NCI-H1092 (cell line): ENCODE measurements around the gene RASAL2.
"Not testable (repeated sequence)": the region's sequence is repeated elsewhere in the genome, so short reads cannot be mapped to it uniquely, and the experiment has no call there.

Source experiments
- DNase-seq: peaks from one replicate; lab custom pipeline; 2025; lab: John Stamatoyannopoulos, UW

Gene RASAL2

DNA sequence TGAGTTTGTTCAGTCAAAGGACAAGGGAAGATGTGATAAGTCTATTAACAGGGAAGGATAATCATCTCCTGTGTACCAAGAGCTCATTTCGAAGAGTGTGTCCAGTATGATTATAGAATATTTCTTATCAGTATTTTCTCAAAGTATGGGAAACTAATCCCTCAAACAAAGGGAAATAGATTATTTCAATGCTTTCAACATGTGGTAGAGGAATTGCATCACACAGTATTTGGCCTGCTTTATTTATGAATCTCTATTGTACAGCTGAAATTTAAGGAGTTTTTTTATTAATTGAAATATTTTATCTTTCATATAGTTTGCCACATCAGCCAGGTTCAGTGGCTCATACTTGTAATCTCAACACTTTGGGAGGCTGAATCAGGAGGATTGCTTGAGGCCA is 251.9 kb downstream of the RASAL2 start:
- DNase-seq = no peak

DNA sequence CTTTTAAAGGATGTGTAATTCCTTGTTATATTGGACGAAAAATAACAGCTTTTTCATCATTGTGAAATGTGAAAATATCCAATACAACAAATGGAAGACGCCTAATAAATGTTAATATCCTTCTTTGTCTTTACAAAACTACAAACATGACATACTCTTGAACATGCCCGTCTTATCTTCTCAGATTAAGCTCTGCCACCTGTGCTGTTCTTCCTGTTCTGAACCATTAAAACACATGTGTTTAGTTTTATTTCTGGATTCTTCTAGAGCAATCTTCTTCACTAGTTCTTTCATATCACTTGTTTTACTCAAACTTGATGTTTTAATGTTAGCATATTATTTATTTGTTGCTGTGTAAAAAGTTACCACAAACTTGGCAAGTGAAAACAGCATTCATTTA is 255.9 kb downstream of the RASAL2 start:
- DNase-seq = no peak

DNA sequence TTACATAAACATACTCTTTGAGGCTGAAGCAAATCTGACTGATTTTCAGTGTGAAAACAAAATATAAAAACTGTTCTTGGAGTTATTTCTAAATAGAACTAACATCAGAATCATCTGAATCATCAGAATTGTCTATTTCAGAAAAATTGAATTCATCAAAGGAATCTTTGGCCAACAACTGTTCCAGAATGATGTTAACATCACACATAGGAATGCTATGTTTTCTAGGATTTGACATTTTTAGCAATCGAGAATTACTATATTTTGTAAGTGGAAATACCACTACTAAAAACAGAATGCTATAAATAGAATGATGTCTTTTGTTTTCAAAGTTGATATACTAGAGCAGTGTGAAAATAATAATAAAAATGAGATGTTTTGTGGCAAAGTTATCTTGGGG is 258.0 kb downstream of the RASAL2 start:
- DNase-seq = not testable (repeated sequence)

DNA sequence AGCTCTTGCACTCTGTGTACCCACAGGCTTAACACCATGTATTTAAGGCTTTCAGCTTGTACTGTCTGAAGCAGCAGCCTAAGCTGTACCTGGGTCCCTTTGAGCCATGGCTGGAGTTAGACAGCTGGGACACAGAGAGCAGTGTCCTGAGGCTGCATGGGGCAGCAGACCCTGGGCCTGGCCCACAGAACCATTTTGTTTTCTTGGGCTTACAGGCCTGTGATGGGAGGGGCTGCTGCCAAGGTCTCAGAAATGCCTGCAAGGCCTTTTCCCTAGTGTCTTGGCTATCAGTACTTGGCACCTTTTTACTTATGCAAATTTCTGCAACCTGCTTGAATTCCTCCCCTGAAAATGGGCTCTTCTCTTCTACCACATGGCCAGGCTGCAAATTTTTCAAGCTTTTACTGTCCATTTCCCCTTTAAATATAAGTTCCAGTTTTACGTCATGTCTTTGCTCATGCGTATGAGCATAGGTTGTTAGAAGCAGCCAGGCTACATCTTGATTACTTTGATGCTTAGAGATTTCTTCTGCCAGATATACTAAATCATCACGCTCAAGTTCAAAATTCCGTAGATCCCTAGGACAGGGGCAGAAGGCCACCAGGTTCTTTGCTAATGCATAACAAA is 259.0 kb downstream of the RASAL2 start:
- no peak for DNase-seq

DNA sequence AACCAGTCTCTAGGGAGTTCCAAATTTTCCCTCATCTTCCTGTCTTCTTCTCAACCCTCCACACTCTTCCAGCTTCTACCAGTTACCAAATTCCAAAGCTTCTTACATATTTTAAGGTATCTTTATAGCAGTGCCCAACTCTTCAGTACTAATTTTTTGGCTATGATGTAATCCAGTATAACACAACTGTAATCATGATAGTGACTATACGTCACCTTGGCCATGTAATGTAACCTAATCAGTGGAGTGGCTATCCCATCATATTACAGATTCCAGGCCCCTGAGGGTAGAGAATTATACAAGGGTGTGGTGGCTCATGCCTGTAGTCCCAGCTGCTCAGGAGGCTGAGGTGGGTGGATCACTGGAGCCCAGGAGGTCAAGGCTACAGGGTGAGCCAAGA is 259.6 kb downstream of the RASAL2 start:
- no peak for DNase-seq

DNA sequence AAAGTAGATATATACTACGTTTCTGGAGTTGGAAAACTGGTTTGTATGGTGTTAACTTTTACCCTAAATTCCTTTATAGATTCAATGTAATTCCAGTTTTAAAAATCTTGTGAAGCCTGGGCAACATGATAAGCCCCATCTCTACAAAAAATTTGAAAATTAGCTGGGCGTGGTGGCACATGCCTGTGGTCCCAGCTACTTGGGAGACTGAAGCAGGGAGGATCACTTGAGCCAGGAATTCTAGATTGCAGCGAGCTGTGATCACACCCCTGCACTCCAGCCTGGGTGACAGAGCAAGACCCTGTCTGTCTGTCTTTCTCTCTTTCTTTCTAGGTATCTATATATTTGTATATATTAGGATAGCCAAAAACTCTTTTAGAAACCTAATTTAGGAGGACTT is 260.9 kb downstream of the RASAL2 start:
- DNase-seq = no peak

DNA sequence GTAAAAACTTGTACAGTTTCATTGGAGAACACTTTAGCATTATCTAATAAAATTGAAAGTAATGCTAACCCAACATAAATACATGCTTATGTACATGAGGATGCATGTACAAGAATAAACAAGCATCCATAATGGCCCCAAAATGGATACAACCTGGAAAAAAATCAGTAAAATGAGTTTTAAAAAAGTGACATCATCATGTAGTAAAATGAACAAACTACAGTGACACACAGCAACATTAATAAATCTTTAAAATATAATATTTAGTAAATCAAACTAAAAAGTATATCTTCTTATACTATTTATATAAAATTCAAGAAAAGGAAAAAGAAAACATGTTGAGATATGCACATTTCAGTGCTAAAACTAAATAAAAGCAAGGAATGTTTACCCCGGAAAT is 262.4 kb downstream of the RASAL2 start:
- DNase-seq = no peak

DNA sequence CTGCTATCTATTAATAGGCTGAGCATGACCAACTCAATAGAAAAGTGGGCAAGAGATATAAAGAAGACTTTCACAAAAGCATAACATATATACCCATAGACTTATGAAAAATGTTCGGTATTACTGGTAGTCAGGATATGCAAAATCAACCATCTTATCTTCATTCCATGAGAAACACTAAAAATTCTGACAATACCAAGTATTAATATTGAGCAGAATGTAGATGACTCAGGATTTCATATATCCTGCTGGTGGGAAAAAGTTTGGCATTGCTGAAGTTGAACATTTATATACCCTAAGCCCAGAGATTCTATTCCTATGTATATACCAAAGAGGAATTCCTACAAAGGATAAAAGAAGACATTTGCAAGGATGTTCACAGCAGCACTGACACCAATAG is 264.6 kb downstream of the RASAL2 start:
- no peak for DNase-seq

DNA sequence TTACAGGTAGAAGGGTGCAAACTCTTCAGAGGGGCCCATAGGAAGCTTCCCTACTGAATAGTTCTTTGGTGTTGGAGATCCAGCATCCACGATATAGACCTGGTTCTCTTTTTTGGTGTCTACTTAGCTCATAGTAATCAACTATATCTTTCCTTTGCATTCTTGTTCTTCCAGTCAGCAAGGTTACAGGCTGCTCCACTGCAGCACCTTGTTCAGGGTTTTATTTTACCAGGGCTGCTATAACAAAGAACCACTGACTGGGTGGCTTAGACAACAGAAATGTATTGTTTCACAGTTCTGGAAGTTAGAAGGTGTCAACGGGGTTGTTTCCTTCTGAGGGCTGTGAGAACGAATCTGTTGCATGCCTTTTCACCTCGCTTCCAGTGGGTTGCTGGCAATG is 266.5 kb downstream of the RASAL2 start:
- no peak for DNase-seq

DNA sequence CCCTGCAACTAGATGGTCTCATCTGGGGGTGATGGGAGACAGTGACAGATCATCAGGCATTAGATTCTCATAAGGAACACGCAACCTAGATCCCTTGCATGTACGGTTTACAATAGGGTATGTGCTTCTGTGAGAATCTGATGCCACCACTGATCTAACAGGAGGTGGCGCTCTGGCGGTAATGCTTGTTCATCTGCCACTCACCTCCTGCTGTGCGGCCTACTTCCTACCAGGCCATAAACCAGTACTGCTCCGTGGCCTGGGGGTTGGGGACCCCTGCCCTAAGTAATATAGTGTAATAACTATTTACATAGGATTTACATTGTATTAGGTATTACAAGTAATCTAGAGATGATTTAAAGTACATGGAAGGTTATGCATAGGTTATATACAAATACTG is 267.9 kb downstream of the RASAL2 start:
- no peak for DNase-seq

DNA sequence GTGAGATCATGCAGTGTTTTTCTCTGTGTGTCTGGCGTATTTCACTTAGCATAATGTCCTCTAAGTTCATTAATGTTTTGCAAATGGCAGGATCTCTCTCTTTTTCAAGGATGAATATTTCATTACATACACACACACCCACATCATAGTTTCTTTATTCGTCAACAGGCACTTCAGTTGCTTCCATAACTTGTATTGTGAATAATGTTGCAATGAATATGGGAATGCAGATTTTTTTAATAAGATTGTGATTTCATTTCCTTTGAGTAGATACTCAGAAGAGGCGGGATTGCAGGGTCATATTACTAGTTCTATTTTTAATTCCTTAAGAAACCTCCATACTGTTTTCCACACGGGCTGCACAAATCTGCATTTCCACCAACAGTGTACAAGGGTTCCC is 268.8 kb downstream of the RASAL2 start:
- DNase-seq = no peak

DNA sequence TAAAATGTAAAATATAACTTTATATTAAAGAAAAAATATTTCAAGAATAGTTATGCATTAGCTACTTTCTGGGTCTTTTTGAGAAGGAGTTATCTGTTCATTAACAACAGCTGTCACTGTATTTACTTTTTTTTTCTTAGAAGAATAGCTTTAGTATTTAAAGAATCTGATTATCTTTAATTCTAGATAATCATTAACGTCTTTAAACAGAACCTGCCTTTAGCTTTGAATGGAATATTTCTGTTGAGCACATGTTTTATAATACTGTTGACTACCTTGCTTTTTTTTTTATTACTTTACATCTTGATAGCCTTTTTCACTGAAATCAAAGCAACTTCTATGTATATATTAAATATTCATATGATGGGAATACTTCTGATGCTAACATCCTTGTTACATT is 270.9 kb downstream of the RASAL2 start:
- no peak for DNase-seq

DNA sequence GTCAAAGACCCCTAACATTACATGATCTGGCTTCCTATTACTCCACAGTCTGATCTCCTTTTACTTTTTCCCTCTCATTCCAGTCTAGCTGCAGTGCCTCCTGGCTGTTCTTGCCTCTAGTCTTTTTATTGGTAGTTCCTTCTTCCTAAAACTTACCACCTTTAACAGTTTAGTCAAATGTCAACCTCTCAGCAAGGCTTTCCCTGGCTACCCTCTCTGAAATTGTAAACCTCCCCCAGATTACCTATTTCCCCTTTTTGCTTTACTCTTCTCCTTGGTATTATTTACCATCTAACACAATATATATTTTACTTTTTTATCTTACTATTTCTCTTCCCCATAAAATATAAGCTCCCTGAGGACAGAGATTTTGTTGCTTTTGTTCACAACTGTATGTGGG is 273.2 kb downstream of the RASAL2 start:
- no peak for DNase-seq

DNA sequence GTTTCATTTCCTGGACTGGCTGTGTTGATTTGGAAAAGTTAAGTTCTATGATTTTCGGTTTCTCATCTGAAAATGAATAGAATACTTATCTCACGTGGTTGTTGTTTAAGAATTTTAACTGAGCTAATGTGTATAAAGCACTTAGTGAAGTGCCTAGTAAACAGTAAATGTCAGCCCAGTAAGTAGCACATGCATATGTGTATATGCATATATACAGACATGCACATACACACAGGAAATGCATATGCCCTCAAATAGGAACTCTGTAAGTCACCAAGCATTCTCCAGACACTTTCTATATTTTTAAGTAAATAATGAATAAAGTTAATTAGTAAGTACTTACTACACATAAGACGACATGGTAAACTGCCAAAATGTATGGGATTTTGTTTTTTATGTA is 274.3 kb downstream of the RASAL2 start:
- no peak for DNase-seq

DNA sequence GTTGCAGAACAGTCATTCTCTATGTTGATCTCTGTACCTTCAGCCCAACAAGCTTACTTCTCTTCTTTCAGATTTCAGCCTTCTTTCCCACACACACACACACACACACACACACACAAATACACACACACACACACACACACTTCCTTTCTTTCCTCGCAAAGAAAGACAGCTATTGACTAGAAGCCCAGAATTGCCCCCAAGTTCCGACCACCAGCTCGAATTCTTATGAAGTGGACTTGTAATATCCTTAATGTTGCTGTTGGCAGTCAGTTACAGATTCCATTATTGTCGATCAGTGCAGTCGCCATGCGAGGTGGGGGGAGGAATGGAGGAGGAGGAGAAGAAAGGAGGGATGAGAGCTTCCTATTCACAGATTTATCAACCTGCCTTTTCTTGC is 277.3 kb downstream of the RASAL2 start:
- no peak for DNase-seq

DNA sequence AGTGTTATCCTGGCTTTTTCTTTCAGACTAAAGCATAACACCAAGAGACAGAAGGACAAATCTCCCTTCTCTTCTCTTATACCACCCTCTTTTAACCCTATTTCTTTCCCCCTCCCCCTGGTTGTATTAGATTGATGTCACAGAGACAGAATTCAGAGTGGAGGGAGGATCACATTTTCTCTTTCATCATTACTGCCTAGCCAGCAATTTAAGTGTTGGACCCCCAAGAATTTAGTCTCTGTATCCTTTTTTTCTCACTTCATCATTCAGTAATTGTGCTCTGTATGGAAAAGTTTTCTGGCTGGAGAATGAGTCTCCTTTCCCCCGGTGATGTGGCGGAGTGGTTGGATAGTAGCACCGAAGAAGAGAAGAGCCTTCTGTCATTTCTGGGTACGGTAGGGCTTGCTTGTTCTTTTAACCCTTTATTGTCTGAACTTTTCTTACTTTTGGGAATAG is 278.1 kb downstream of the RASAL2 start:
- no peak for DNase-seq

DNA sequence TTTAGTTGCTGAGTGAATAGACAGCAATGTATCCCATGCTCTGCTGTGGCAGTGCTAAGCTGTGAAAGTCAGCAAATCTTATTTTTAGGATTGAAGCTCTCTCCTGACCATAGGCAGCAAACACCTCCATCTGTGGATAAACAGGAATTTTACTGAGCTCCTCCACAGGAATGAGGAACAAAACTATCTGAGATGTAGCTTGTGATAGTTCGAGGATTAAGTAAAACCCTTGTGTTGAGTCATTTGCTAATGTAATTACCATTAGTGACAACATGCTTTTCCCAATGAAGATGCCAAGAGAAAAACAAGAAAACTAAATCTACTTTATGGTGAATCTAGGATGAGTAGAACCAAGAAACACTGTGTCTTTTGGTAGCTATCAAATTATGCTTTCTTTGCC is 280.1 kb downstream of the RASAL2 start:
- DNase-seq = no peak

DNA sequence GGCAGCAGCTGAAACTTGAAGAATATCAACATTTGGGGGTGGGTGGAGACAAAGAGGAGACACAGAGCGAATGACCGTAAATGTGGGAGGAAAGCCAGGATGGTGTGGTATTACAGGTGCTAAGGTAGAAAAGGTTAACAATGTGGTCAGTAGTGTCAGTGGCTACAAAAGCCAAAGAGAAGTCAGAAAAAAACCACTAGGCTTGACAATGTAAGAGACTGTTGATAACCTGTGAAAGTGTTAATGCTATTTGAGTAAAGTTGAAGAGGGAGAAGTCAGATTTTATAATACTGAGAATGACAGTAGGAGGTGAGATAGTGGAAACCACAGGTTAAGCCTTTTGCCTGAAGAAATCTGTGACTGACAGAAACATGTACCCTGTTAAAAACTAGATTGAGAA is 282.1 kb downstream of the RASAL2 start:
- DNase-seq = no peak

DNA sequence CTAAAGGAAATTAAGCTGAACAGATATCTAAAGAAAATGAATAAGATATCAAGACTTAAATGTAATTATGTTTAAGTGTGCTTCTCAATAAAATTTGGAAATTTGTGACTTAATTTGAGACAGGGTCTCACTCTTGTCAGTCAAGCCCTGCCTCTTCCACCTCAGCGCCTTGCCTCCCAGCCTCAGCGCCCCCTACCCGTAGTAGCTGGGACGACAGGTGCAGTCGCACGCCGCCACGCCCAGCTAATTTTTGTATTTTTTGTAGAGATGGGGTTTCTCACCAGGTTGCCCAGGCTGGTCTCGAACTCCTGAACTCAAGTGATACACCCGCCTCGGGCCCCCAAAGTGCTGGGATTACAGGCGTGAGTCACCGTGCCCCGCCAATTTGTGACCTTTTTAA is 285.9 kb downstream of the RASAL2 start:
- no peak for DNase-seq

DNA sequence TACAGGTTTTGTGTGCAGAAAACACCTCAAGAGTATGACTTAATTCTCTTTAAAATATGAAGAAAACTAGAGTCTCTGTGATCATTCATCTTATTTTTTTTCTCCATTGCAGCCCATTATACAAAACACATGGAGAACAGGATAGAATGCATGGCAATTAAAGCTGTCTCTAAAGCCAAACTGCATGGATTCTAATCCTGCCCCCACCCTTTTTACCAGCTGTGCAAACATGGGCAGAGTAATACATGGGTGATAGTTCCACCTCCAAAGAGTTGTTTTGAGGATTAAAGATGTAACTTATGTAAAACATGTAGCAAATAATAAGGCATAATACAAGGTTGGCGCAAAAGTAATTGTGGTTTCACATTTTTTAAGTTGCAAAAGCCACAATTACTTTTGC is 288.5 kb downstream of the RASAL2 start:
- DNase-seq = peak; percentile 5

DNA sequence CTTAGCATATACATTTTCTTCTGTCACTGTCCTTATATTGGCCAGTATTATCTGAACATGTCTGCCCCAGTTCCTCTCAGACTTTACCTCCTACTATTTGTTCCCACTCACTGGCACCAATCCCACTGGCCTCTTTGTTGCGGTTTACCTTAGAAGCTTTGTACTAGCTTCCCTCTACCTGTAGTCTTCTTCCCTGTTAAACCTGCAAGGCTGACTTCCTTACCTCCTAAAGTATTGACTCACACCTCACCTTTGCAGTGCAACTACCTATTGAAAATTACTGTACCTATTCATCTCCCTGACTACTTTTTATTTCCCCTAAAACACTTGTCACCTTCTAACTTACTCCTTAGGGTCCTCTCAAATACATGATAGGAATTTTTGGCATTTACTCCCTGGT is 291.8 kb downstream of the RASAL2 start:
- no peak for DNase-seq

DNA sequence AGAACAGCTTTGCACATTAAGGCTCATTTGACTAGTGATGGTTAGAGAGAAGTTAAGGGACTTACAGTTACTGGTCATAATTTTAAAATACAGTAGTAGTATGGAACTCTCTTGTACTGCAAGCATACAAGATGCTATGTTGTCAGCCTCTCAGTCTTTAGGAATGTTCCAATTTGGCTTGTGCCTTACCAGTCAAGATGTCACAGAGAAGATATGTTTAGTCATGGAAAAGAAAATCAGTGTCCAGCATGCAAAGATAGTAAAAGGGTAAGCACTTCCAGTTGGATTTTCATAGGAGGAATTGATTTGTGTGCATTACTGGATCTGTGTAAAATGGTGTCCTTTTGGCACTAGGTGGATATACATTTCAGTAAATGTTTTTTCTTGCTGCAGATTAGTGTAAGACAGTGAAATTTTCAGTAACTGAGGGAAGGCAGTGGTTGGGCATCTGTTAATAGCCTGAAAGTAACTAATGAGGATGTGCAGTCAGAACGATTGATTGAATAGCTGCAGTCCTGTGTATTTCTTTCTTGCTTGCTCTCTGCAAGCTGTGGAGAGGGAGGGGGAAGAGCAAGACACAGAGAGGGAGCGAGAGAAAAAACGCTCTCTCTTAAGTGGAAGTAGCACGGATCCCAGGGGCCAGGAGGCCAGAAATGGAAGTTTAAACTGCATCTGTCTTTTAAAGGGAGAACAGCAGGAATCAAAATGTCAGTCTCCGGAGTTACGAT is 294.7 kb downstream of the RASAL2 start:
- no peak for DNase-seq

DNA sequence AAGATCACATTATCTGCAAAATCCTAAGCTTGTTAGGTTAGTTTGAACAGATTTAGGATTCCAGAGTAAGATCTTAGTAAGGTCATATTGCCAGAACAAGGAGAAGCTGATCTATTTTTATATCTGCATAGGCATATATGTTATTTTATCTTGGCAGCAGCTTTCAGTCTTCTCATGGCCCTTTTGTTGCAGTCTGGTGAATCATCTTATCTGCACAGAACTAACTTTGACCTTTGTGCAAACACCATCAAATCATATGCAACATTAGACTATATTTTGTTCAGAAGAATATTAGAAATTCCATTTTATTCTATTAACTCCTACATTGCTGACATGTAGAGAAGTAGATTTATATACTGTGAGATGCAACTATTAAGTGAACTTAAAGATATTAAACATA is 295.5 kb downstream of the RASAL2 start:
- no peak for DNase-seq

DNA sequence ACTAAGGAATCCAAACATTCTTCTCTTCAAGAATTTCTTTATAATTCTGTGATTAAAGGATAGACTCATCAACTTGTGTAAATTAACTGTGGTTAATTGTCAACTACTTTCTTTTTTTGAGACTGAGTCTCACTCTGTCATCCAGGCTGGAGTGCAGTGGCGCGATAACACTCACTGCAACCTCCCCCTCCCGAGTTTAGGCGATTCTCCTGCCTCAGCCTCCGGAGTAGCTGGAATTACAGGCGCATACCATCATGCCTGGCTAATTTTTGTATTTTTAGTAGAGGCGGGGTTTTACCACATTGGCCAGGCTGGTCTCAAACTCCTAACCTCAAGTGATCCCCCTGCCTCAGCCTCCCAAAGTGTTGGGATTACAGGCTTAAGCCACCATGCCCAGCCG is 296.4 kb downstream of the RASAL2 start:
- not testable (repeated sequence) for DNase-seq
